CD4-positive, alpha-beta T cell (primary cell): ENCODE results near the gene ABCB11. TPM values are rescaled to one million over a fixed set of nuclear protein-coding genes. Genes with fewer than 3 reads are reported as not detected.

Experiments used
- ATAC-seq: fragments of 200-7000 bp; cut with Tn5 transposase; one replicate; pipeline ENCODE4 v1.10.0; 2022; ENCODE audit warnings: mild to moderate bottlenecking; ENCODE audit not compliant: poor library complexity
- CTCF ChIA-PET: fragments of 350-600 bp; sonication (Branson Sonifier 250); formaldehyde crosslinking; loops from one replicate; lab custom pipeline; 2021; ENCODE audit warnings: antibody characterized with exemption, inconsistent platforms; lab: Charles Lee
- POLR2A ChIA-PET: fragments of 350-600 bp; sonication (Branson Sonifier 250); formaldehyde crosslinking; loops from one replicate; lab custom pipeline; 2021; ENCODE audit warnings: antibody characterized with exemption, inconsistent platforms; lab: Charles Lee
- DNase-seq, 14 experiments: peaks; one replicate each; pipeline ENCODE4 v3.0.0-alpha.2; 2013 to 2020; ENCODE audit warnings: mixed read lengths in 2 of 14
- H3K27ac ChIP-seq, 2 donors: one replicate each; pipeline versions ENCODE4 v1.5.1 to v1.7.0; 2013; ENCODE audit warnings: low read length in 2 of 2, low read depth in 1 of 2, mild to moderate bottlenecking in 1 of 2
- H3K27me3 ChIP-seq, 2 experiments: 1 replicate in 1 of 2; 2 replicates in 1 of 2; pipeline versions ENCODE4 v1.6.1 to v1.7.0; 2013; ENCODE audit warnings: low read length in 2 of 2, control low read depth in 1 of 2, mild to moderate bottlenecking in 1 of 2, moderate library complexity in 1 of 2; ENCODE audit not compliant: insufficient read depth in 2 of 2, control insufficient read depth in 1 of 2
- H3K36me3 ChIP-seq: one replicate; pipeline ENCODE4 v1.6.1; 2013; ENCODE audit warnings: low read length, control low read depth; ENCODE audit not compliant: insufficient read depth
- H3K4me1 ChIP-seq: one replicate; pipeline ENCODE4 v1.6.1; 2013; ENCODE audit warnings: low read length, control low read depth; ENCODE audit not compliant: insufficient read depth
- H3K4me3 ChIP-seq: one replicate; pipeline ENCODE4 v1.5.1; 2013; ENCODE audit warnings: mild to moderate bottlenecking, low read length, moderate library complexity
- H3K9me3 ChIP-seq, 2 experiments: 1 replicate in 1 of 2; 2 replicates in 1 of 2; pipeline versions ENCODE4 v1.6.1 to v1.7.0; 2013; ENCODE audit warnings: low read length in 2 of 2, mild to moderate bottlenecking in 2 of 2, control low read depth in 1 of 2, moderate library complexity in 1 of 2; ENCODE audit not compliant: control insufficient read depth in 1 of 2, insufficient read depth in 1 of 2
- H3K27ac Mint-ChIP-seq: one replicate; pipeline ENCODE4 v1.8.0; 2020; ENCODE audit warnings: mixed read lengths
- H3K27me3 Mint-ChIP-seq: one replicate; pipeline ENCODE4 v1.8.0; 2021; ENCODE audit warnings: mixed read lengths
- H3K36me3 Mint-ChIP-seq: one replicate; pipeline ENCODE4 v1.8.0; 2021; ENCODE audit warnings: low read depth, mixed read lengths
- H3K4me1 Mint-ChIP-seq: one replicate; pipeline ENCODE4 v1.8.0; 2021; ENCODE audit warnings: low read depth, mixed read lengths
- H3K4me3 Mint-ChIP-seq: one replicate; pipeline ENCODE4 v1.8.0; 2020; ENCODE audit warnings: mild to moderate bottlenecking, mixed read lengths
- H3K9me3 Mint-ChIP-seq: one replicate; pipeline ENCODE4 v1.8.0; 2020; ENCODE audit warnings: mixed read lengths
- intact Hi-C, 2 experiments: fragments of 100-400 bp; cut with DNase I in 1 of 2; cut with micrococcal nuclease in 1 of 2; formaldehyde crosslinking; loops; one replicate each; pipeline versions ENCODE4 v1.15.1 to v1.9.0; 2023 to 2025; cut with DNase I, micrococcal nuclease
- total RNA-seq, 174 experiments: library from RNA in 2 of 174; stranded (reverse) in 2 of 174; gene quantifications; one replicate each; pipeline ENCODE4 v1.2.3 and lab custom pipeline; 2021 to 2026
- TF ChIP-seq, protein P1 (sequence below): fragments of 200-600 bp; IDR thresholded peaks from one replicate; pipeline ENCODE4 v1.8.0; 2022; ENCODE audit warnings: antibody characterized with exemption, mild to moderate bottlenecking

Gene ABCB11
- total RNA-seq, 2 experiments from 2014 or later: not detected

DNA sequence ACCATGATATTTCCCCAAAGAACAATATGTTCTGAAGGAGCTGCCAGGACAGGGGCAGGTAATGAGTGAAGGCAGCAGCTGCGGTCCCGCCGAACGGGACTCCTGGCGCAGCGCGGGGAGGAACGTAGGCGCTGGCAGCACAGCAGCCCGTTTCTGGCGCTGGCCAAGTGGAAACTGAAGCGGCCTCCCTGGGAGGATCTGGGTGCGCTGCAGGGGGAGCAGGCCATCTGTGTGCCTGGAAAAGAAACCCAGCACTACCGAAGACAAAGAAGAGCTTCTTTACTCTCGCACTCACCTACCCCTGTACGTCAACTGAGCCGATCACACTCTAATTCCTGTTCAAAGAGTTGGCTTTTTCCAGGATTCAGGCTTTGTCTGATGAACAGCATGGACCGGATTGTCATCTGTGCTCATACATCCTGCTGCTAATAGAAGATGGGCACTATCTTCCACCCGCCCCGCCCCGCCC, 118.2 kb downstream of the ABCB11 start:
- peaks cover 0 to 5% of the 10 kb centered on the region in 2 experiments for H3K9me3 ChIP-seq
- H3K27me3 ChIP-seq: peaks cover 5 to 7% of the 10 kb centered on the region in 2 experiments
- H3K4me1 ChIP-seq: peaks cover 8% of the 10 kb centered on the region
- ATAC-seq (no peak), DNase-seq (peak in 1 of 14 experiments; percentile 7)
- Mint-ChIP-seq H3K36me3 (no peaks in the 10 kb centered on the region), H3K27me3 (peaks cover 35% of the 10 kb centered on the region), H3K9me3 (no peaks in the 10 kb centered on the region), H3K4me3 (no peak overlapping the region), H3K4me1 (peaks cover 8% of the 10 kb centered on the region), H3K27ac (no peak overlapping the region)
- intact Hi-C loops: loop anchor here in 1 of 2 experiments (10.0 kb wide), 2 partner anchors 148 to 208 kb away; no protein-coding TSS in a partner anchor
- ChIA-PET CTCF (no interaction called here), POLR2A (no interaction called here)
- H3K27ac ChIP-seq: no peak overlapping the region
- H3K4me3 ChIP-seq: peak overlapping the region; percentile 8
- H3K36me3 ChIP-seq: no peaks in the 10 kb centered on the region
- TF ChIP-seq, protein P1, sequence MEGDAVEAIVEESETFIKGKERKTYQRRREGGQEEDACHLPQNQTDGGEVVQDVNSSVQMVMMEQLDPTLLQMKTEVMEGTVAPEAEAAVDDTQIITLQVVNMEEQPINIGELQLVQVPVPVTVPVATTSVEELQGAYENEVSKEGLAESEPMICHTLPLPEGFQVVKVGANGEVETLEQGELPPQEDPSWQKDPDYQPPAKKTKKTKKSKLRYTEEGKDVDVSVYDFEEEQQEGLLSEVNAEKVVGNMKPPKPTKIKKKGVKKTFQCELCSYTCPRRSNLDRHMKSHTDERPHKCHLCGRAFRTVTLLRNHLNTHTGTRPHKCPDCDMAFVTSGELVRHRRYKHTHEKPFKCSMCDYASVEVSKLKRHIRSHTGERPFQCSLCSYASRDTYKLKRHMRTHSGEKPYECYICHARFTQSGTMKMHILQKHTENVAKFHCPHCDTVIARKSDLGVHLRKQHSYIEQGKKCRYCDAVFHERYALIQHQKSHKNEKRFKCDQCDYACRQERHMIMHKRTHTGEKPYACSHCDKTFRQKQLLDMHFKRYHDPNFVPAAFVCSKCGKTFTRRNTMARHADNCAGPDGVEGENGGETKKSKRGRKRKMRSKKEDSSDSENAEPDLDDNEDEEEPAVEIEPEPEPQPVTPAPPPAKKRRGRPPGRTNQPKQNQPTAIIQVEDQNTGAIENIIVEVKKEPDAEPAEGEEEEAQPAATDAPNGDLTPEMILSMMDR: no peak

DNA sequence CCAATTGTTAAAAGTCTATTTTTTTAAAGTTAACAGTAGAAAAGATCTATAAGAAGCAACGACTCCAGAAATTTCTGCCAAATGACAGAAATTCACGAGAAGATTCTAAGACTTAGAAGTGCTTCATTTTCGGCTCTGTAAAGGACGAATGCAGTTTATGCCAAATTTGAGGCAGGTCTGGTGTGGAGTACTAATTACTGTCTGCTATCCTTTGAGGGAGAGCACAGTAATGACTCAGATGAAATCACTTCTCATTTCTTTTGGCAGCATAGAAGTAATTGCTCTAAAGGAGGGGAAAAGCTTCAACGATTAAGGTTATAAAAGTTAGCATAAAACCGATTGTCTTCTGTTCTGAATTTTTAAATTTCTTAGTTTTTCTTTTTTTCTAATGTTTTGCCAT, 118.7 kb downstream of the ABCB11 start:
- Mint-ChIP-seq H3K4me3 (no peak overlapping the region), H3K27me3 (peaks cover 40% of the 10 kb centered on the region), H3K4me1 (peaks cover 8% of the 10 kb centered on the region), H3K9me3 (no peaks in the 10 kb centered on the region), H3K36me3 (no peaks in the 10 kb centered on the region), H3K27ac (no peak overlapping the region)
- POLR2A ChIA-PET: no interaction called here
- H3K27me3 ChIP-seq: peaks cover 5 to 7% of the 10 kb centered on the region in 2 experiments
- H3K4me1 ChIP-seq: peaks cover 8% of the 10 kb centered on the region
- TF ChIP-seq, protein P1: no peak
- CTCF ChIA-PET: no interaction called here
- intact Hi-C loops: loop anchor here in 1 of 2 experiments (10.0 kb wide), 2 partner anchors 148 to 208 kb away; no protein-coding TSS in a partner anchor
- DNase-seq (no peak), ATAC-seq (no peak)
- no peak overlapping the region for H3K27ac ChIP-seq
- H3K36me3 ChIP-seq: no peaks in the 10 kb centered on the region
- H3K9me3 ChIP-seq: peaks cover 0 to 5% of the 10 kb centered on the region in 2 experiments
- no peak overlapping the region for H3K4me3 ChIP-seq

DNA sequence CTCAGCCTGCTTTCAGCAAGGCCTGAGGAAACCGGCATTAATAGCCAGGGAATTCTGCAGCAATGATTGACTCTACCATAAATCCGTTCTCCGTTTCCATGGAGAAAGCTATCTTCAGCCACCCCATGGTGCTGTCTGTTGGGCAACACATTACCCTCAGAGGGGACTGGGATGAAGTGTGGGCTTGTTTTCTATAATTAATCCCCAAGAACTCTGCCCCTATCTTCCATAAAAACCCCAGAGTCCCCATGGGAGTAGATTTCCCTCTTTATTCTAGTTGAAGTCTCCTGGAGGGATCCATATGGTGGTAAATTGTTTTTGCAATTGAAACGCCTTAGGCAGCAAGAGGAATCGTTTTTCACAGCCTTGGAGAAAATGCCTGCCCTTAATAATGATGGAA, 120.8 kb downstream of the ABCB11 start:
- no peaks in the 10 kb centered on the region for H3K36me3 Mint-ChIP-seq
- peaks cover 8% of the 10 kb centered on the region for H3K4me1 Mint-ChIP-seq
- H3K27ac Mint-ChIP-seq: no peak overlapping the region
- H3K4me3 Mint-ChIP-seq: no peak overlapping the region
- peaks cover 0 to under 1% of the 10 kb centered on the region in 2 experiments for H3K9me3 ChIP-seq
- ChIA-PET CTCF (no interaction called here), POLR2A (interaction anchor here (0.7 kb wide), 1 partner anchor 9 kb away, joined by 3 read pairs; the partner anchor contains the start of gene G6PC2)
- intact Hi-C loops: loop anchor here in 1 of 2 experiments (10.0 kb wide), 2 partner anchors 146 to 206 kb away; no protein-coding TSS in a partner anchor
- TF ChIP-seq, protein P1: no peak
- no peaks in the 10 kb centered on the region for H3K9me3 Mint-ChIP-seq
- H3K27me3 Mint-ChIP-seq: peaks cover 47% of the 10 kb centered on the region
- H3K27me3 ChIP-seq: peaks cover 5 to 8% of the 10 kb centered on the region in 2 experiments
- no peak for DNase-seq
- no peak overlapping the region for H3K4me3 ChIP-seq
- peaks cover 4% of the 10 kb centered on the region for H3K4me1 ChIP-seq
- ATAC-seq: no peak
- H3K36me3 ChIP-seq: no peaks in the 10 kb centered on the region
- no peak overlapping the region for H3K27ac ChIP-seq
